Measurements from ENCODE around the gene EYA4.

GRCh38 chr6:133257545-133258105 is 16.5 kb downstream of the EYA4 start:
- TF ChIP-seq, protein P1, sequence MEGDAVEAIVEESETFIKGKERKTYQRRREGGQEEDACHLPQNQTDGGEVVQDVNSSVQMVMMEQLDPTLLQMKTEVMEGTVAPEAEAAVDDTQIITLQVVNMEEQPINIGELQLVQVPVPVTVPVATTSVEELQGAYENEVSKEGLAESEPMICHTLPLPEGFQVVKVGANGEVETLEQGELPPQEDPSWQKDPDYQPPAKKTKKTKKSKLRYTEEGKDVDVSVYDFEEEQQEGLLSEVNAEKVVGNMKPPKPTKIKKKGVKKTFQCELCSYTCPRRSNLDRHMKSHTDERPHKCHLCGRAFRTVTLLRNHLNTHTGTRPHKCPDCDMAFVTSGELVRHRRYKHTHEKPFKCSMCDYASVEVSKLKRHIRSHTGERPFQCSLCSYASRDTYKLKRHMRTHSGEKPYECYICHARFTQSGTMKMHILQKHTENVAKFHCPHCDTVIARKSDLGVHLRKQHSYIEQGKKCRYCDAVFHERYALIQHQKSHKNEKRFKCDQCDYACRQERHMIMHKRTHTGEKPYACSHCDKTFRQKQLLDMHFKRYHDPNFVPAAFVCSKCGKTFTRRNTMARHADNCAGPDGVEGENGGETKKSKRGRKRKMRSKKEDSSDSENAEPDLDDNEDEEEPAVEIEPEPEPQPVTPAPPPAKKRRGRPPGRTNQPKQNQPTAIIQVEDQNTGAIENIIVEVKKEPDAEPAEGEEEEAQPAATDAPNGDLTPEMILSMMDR (IDR thresholded peaks at IDR 0.05; ENCODE audit: extremely low read depth in 1 of 2, insufficient read depth in 1 of 2, low read depth in 1 of 2, low read length in 2 of 2), result no peak
- no peak for TF ChIP-seq EZH2 (IDR thresholded peaks at IDR 0.05; ENCODE audit: borderline replicate concordance, low read depth, low read length, severe bottlenecking)
